GM19467 (cell line): ENCODE data around the gene VASH1.

ENCODE experiments used
- ATAC-seq: cut with Tn5 transposase; IDR thresholded peaks from one replicate; pipeline ENCODE4 v1.9.1; 2021; ENCODE audit warnings: mild to moderate bottlenecking, moderate library complexity; ENCODE audit not compliant: unreplicated experiment

Gene VASH1

GRCh38 chr14:76770521-76771436 is 9.5 kb downstream of the VASH1 start:
- ATAC-seq = no peak

GRCh38 chr14:76771437-76771980 is 10.2 kb downstream of the VASH1 start:
- no peak for ATAC-seq

- no peak for ATAC-seq
Measured at GRCh38 chr14:76772300-76773187, 11.3 kb downstream of the VASH1 start.

GRCh38 chr14:76773188-76773885 is 12.1 kb downstream of the VASH1 start:
- ATAC-seq = no peak

- no peak for ATAC-seq
Measured at GRCh38 chr14:76773956-76774820, 12.9 kb downstream of the VASH1 start.

GRCh38 chr14:76774821-76775694 is 13.8 kb downstream of the VASH1 start:
- no peak for ATAC-seq

- no peak for ATAC-seq
Measured at GRCh38 chr14:76775695-76776427, 14.6 kb downstream of the VASH1 start.

- no peak for ATAC-seq
Measured at GRCh38 chr14:76776428-76777251, 15.4 kb downstream of the VASH1 start.

- ATAC-seq = no peak
Measured at GRCh38 chr14:76777721-76778120, 16.5 kb downstream of the VASH1 start.

GRCh38 chr14:76778546-76779215 is 17.4 kb downstream of the VASH1 start:
- ATAC-seq = no peak

GRCh38 chr14:76779221-76780057 is 18.2 kb downstream of the VASH1 start:
- ATAC-seq = no peak

- ATAC-seq = no peak
Measured at GRCh38 chr14:76780058-76780345, 18.7 kb downstream of the VASH1 start.

- ATAC-seq = no peak
Measured at GRCh38 chr14:76780360-76780759, 19.1 kb downstream of the VASH1 start.

GRCh38 chr14:76780875-76781647 is 19.8 kb downstream of the VASH1 start:
- ATAC-seq = no peak

GRCh38 chr14:76781648-76782051 is 20.4 kb downstream of the VASH1 start:
- no peak for ATAC-seq
